H9 (cell line): Measurements from ENCODE around the gene GTF2H4. TPM values are rescaled to one million over a fixed set of nuclear protein-coding genes. Genes with fewer than 3 reads are reported as not detected.

Source experiments
- DNase-seq: peaks from one replicate; pipeline ENCODE4 v3.0.0-alpha.2; 2017
- H2AFZ ChIP-seq: one replicate; pipeline ENCODE4 v1.6.1; 2013; ENCODE audit warnings: mild to moderate bottlenecking, low read length, control low read depth, moderate library complexity
- H2AK5ac ChIP-seq: 2 replicates; pipeline ENCODE4 v1.6.1; 2013; ENCODE audit warnings: low read length, control low read depth, mixed read lengths; ENCODE audit not compliant: insufficient read length
- H2BK120ac ChIP-seq: one replicate; pipeline ENCODE4 v1.6.1; 2013; ENCODE audit warnings: low read depth, mild to moderate bottlenecking, low read length, control low read depth, inconsistent platforms; ENCODE audit not compliant: poor library complexity, severe bottlenecking
- H2BK12ac ChIP-seq: 2 replicates; pipeline ENCODE4 v1.6.1; 2013; ENCODE audit warnings: low read length, control low read depth, mixed read lengths, low read depth; ENCODE audit not compliant: insufficient read length
- H2BK15ac ChIP-seq: 2 replicates; pipeline ENCODE4 v1.6.1; 2013; ENCODE audit warnings: low read depth, low read length, control low read depth
- H2BK20ac ChIP-seq: one replicate; pipeline ENCODE4 v1.6.1; 2013; ENCODE audit warnings: low read depth, mild to moderate bottlenecking, low read length, control low read depth, inconsistent platforms; ENCODE audit not compliant: poor library complexity, severe bottlenecking
- H2BK5ac ChIP-seq: 2 replicates; pipeline ENCODE4 v1.6.1; 2013; ENCODE audit warnings: low read length, control low read depth, mixed read lengths; ENCODE audit not compliant: insufficient read length
- H3K14ac ChIP-seq: 2 replicates; pipeline ENCODE4 v1.6.1; 2013; ENCODE audit warnings: low read length, control low read depth; ENCODE audit not compliant: insufficient read depth
- H3K18ac ChIP-seq: 2 replicates; pipeline ENCODE4 v1.6.1; 2013; ENCODE audit warnings: low read depth, mild to moderate bottlenecking, mixed read lengths, low read length, control low read depth; ENCODE audit not compliant: insufficient read length
- H3K23ac ChIP-seq: 2 replicates; pipeline ENCODE4 v1.6.1; 2013; ENCODE audit warnings: low read length, control low read depth, mixed read lengths, low read depth; ENCODE audit not compliant: insufficient read length
- H3K23me2 ChIP-seq: 2 replicates; pipeline ENCODE4 v1.6.1; 2013; ENCODE audit warnings: low read depth, mild to moderate bottlenecking, mixed read lengths, low read length, control low read depth; ENCODE audit not compliant: insufficient read length, poor library complexity, severe bottlenecking
- H3K27ac ChIP-seq: 2 replicates; pipeline ENCODE4 v1.5.1; 2013; ENCODE audit warnings: low read length, control low read depth, mixed read lengths, low read depth; ENCODE audit not compliant: insufficient read length
- H3K27me3 ChIP-seq: 2 replicates; pipeline ENCODE4 v1.6.1; 2013; ENCODE audit warnings: low read length, control low read depth, inconsistent platforms; ENCODE audit not compliant: insufficient read depth
- H3K4ac ChIP-seq: 2 replicates; pipeline ENCODE4 v1.6.1; 2013; ENCODE audit warnings: low read depth, mild to moderate bottlenecking, control low read depth, inconsistent platforms, low read length, moderate library complexity
- H3K4me1 ChIP-seq: 2 replicates; pipeline ENCODE4 v1.6.1; 2013; ENCODE audit warnings: low read length, control low read depth, inconsistent platforms; ENCODE audit not compliant: insufficient read depth
- H3K4me2 ChIP-seq: 2 replicates; pipeline ENCODE4 v1.6.1; 2013; ENCODE audit warnings: low read length, control low read depth, mixed read lengths; ENCODE audit not compliant: insufficient read length, insufficient read depth
- H3K56ac ChIP-seq: 2 replicates; pipeline ENCODE4 v1.6.1; 2013; ENCODE audit warnings: low read depth, mild to moderate bottlenecking, mixed read lengths, low read length, control low read depth; ENCODE audit not compliant: insufficient read length
- H3K79me1 ChIP-seq: 2 replicates; pipeline ENCODE4 v1.6.1; 2013; ENCODE audit warnings: low read depth, mild to moderate bottlenecking, moderate library complexity, low read length, control low read depth, inconsistent platforms; ENCODE audit not compliant: insufficient read depth, poor library complexity, severe bottlenecking
- H3K79me2 ChIP-seq: 2 replicates; pipeline ENCODE4 v1.6.1; 2013; ENCODE audit warnings: low read length, control low read depth, inconsistent platforms; ENCODE audit not compliant: insufficient read depth
- H3K9ac ChIP-seq: 2 replicates; pipeline ENCODE4 v1.6.1; 2013; ENCODE audit warnings: low read length, control low read depth, mixed read lengths; ENCODE audit not compliant: insufficient read length; ENCODE audit errors: extremely low read depth
- H3K9me3 ChIP-seq: one replicate; pipeline ENCODE4 v1.6.1; 2013; ENCODE audit warnings: low read depth, low read length, inconsistent platforms; ENCODE audit not compliant: control insufficient read depth
- H3T11ph ChIP-seq: one replicate; pipeline ENCODE4 v1.6.1; 2013; ENCODE audit warnings: mild to moderate bottlenecking, low read length, control low read depth, inconsistent platforms
- H4K20me1 ChIP-seq: one replicate; pipeline ENCODE4 v1.6.1; 2013; ENCODE audit not compliant: control insufficient read depth, insufficient read length, insufficient read depth
- H4K5ac ChIP-seq: 2 replicates; pipeline ENCODE4 v1.6.1; 2013; ENCODE audit warnings: low read depth, mild to moderate bottlenecking, mixed read lengths, low read length, control low read depth; ENCODE audit not compliant: insufficient read length
- H4K8ac ChIP-seq: replicated peaks from 2 replicates; pipeline ENCODE4 v1.6.1; 2013; ENCODE audit warnings: low read length, control low read depth, mixed read lengths, low read depth; ENCODE audit not compliant: insufficient read length
- H4K91ac ChIP-seq: 2 replicates; pipeline ENCODE4 v1.6.1; 2013; ENCODE audit warnings: low read depth, mild to moderate bottlenecking, moderate library complexity, mixed read lengths, low read length, control low read depth; ENCODE audit not compliant: insufficient read length
- H3K27ac Mint-ChIP-seq, 3 experiments: 2 replicates in 2 of 3; 3 replicates in 1 of 3; pipeline ENCODE4 v1.8.0; 2020 to 2021; ENCODE audit warnings: mixed read lengths in 3 of 3, mild to moderate bottlenecking in 1 of 3, moderate library complexity in 1 of 3
- H3K27me3 Mint-ChIP-seq: 2 replicates; pipeline ENCODE4 v1.8.0; 2021; ENCODE audit warnings: low read depth, mild to moderate bottlenecking, moderate library complexity, mixed read lengths
- H3K36me3 Mint-ChIP-seq, 3 experiments: 2 replicates in 2 of 3; 3 replicates in 1 of 3; pipeline ENCODE4 v1.8.0; 2020 to 2021; ENCODE audit warnings: low read depth in 3 of 3, mixed read lengths in 3 of 3; ENCODE audit not compliant: insufficient read depth in 1 of 3
- H3K4me1 Mint-ChIP-seq, 2 experiments: 2 replicates each; pipeline ENCODE4 v1.8.0; 2020; ENCODE audit warnings: mixed read lengths in 2 of 2
- H3K4me3 Mint-ChIP-seq, 2 experiments: 2 replicates in 1 of 2; 3 replicates in 1 of 2; pipeline ENCODE4 v1.8.0; 2020 to 2021; ENCODE audit warnings: mild to moderate bottlenecking in 2 of 2, mixed read lengths in 2 of 2, moderate library complexity in 1 of 2
- H3K9me3 Mint-ChIP-seq, 2 experiments: 2 replicates in 1 of 2; 3 replicates in 1 of 2; pipeline ENCODE4 v1.8.0; 2020; ENCODE audit warnings: mild to moderate bottlenecking in 2 of 2, mixed read lengths in 2 of 2, moderate library complexity in 1 of 2
- CTCF ChIP-seq: fragments of 200-600 bp; sonication (generic); conservative IDR thresholded peaks from 3 replicates; pipeline ENCODE4 v1.8.0; 2021; ENCODE audit warnings: antibody characterized with exemption, mild to moderate bottlenecking
- WGBS: extraction: QIAGEN DNeasy Blood & Tissue Kit; methylation state at CpG from one replicate; pipeline ENCODE4 v1.1.7; 2013; ENCODE audit warnings: missing lambda C conversion rate, low lambda C conversion rate, mixed read lengths; ENCODE audit not compliant: insufficient read length; ENCODE audit errors: extremely low coverage; 5-methylcytosine and 5-hydroxymethylcytosine counted together
- total RNA-seq: library from RNA; stranded (reverse); gene quantifications from 2 replicates; pipeline ENCODE4 v1.2.1, GENCODE V29; 2021

GTF2H4 gene
- total RNA-seq, 1 experiment from 2014 or later: 60.8 TPM

DNA sequence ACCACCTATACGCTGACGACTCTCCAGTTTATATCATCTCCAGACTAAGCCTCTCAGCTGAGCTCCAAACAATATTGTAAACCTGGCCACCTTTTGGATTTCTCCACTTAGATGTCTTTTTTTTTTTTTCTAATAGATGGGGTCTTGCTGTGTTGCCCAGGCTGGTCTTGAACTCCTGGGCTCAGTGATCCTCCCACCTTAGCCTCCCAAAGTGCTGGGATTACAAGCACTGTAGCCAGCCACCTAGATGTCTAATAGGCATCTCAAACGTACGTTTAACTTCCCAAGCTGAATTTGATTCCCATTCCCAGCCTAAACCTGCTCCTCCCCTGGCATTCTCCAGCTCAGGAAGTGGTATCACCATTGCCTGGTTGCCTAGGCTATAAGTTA, 18.5 kb upstream of the GTF2H4 start:
- peak overlapping the region in 2 of 3 experiments; percentile 2 to 32; a peak in 2 of 7 replicates for H3K27ac Mint-ChIP-seq
- no peak for DNase-seq
- H3K4me1 ChIP-seq: peaks cover 4% of the 10 kb centered on the region; the same call in 1 of the 2 replicates

More for the DNA sequence above, 18.5 kb upstream of the GTF2H4 start:
- H3K36me3 Mint-ChIP-seq: peaks cover 29 to 69% (median 65%) of the 10 kb centered on the region in 3 experiments; a peak in 6 of 7 replicates
- Histone ChIP-seq H3K18ac (no peak overlapping the region), H2BK15ac (no peak overlapping the region), H2BK20ac (no peak overlapping the region), H4K8ac (no peak overlapping the region), H3K23ac (no peak overlapping the region), H2BK12ac (no peak overlapping the region), H2BK120ac (no peak overlapping the region), H3K4ac (no peak overlapping the region), H3T11ph (no peak overlapping the region), H3K27ac (no peak overlapping the region), H2BK5ac (no peak overlapping the region), H3K9me3 (no peaks in the 10 kb centered on the region), H3K27me3 (no peaks in the 10 kb centered on the region), H3K79me1 (peaks cover 7% of the 10 kb centered on the region), H2AFZ (no peak overlapping the region), H4K5ac (no peak overlapping the region), H3K9ac (no peak overlapping the region), H4K91ac (no peak overlapping the region), H3K23me2 (peaks cover 9% of the 10 kb centered on the region), H4K20me1 (no peaks in the 10 kb centered on the region), H2AK5ac (no peak overlapping the region), H3K4me2 (no peak overlapping the region), H3K79me2 (peaks cover 16% of the 10 kb centered on the region; the same call in 1 of the 2 replicates), H3K14ac (no peak overlapping the region), H3K56ac (no peak overlapping the region)
- TF ChIP-seq CTCF: no peak
- H3K4me1 Mint-ChIP-seq: peaks cover 51 to 55% of the 10 kb centered on the region in 2 experiments
- H3K4me3 Mint-ChIP-seq: 0 out of 5 replicates have a peak overlapping the region, but pooled peaks of 1 of the 2 experiments have one; percentile 15
- WGBS: no CpG with 5 or more reads among the region's 4 CpGs
- no peaks in the 10 kb centered on the region for H3K9me3 Mint-ChIP-seq
- H3K27me3 Mint-ChIP-seq: no peaks in the 10 kb centered on the region; the same call in 1 of the 2 replicates
